HepG2 (cell line): ENCODE results near the gene GON4L. TPM values are rescaled to one million over a fixed set of nuclear protein-coding genes. Genes with fewer than 3 reads are reported as not detected.
A peak's percentile ranks its signal among the peaks of the same experiment; 100 is the strongest.

ENCODE experiments used
- CREB1 ChIP-seq, 2 experiments: fragments of 450-650 bp in 1 of 2; IDR thresholded peaks; 2 replicates each; pipeline ENCODE4 v1.6.1; 2016 to 2017; ENCODE audit warnings: control low read depth in 1 of 2, mild to moderate bottlenecking in 1 of 2, missing compliant biosample characterization in 1 of 2, missing genetic modification characterization in 1 of 2
- ESRRA ChIP-seq: sonication (generic); formaldehyde crosslinking; IDR thresholded peaks from 2 replicates; pipeline ENCODE4 v1.5.1; 2020; ENCODE audit warnings: mild to moderate bottlenecking, low read depth, missing genetic modification reagents
- FOSL2 ChIP-seq: sonication (generic); formaldehyde crosslinking; IDR thresholded peaks from 2 replicates; pipeline ENCODE4 v1.4.0; 2020; ENCODE audit warnings: missing genetic modification reagents
- FOXM1 ChIP-seq: sonication (generic); formaldehyde crosslinking; IDR thresholded peaks from 2 replicates; pipeline ENCODE4 v1.5.0; 2020; ENCODE audit warnings: missing genetic modification reagents
- HOMEZ ChIP-seq: IDR thresholded peaks from 2 replicates; pipeline ENCODE4 v1.6.1; 2016; ENCODE audit warnings: low read depth
- KAT8 ChIP-seq: IDR thresholded peaks from 2 replicates; pipeline ENCODE4 v1.6.1; 2016; ENCODE audit warnings: missing genetic modification reagents, missing compliant biosample characterization
- NFE2 ChIP-seq: sonication (generic); formaldehyde crosslinking; IDR thresholded peaks from 2 replicates; pipeline ENCODE4 v1.4.0; 2020; ENCODE audit warnings: missing genetic modification reagents
- POLR2A ChIP-seq, 2 experiments: IDR thresholded peaks; 2 replicates each; pipeline ENCODE4 v1.6.1; 2011; ENCODE audit warnings: low read depth in 2 of 2, low read length in 2 of 2, mild to moderate bottlenecking in 1 of 2, moderate library complexity in 1 of 2; ENCODE audit not compliant: insufficient read depth in 1 of 2
- SMARCC2 ChIP-seq: fragments of 450-650 bp; IDR thresholded peaks from 2 replicates; pipeline ENCODE4 v1.6.1; 2017; ENCODE audit warnings: antibody characterized with exemption, mild to moderate bottlenecking
- SOX6 ChIP-seq, 2 experiments: fragments of 450-650 bp in 1 of 2; sonication (generic) in 1 of 2; formaldehyde crosslinking in 1 of 2; IDR thresholded peaks; 2 replicates each; pipeline versions ENCODE4 v1.4.0 to v1.6.1; 2017 to 2020; ENCODE audit warnings: antibody characterized with exemption in 1 of 2, mild to moderate bottlenecking in 1 of 2, missing genetic modification reagents in 1 of 2
- TFE3 ChIP-seq: IDR thresholded peaks from 2 replicates; pipeline ENCODE4 v1.6.1; 2016
- ZBED4 ChIP-seq: sonication (generic); formaldehyde crosslinking; IDR thresholded peaks from 2 replicates; pipeline ENCODE4 v1.4.0; 2020; ENCODE audit warnings: missing genetic modification reagents, borderline replicate concordance
- ZEB1 ChIP-seq: IDR thresholded peaks from 2 replicates; pipeline ENCODE4 v1.6.1; 2012; ENCODE audit warnings: mild to moderate bottlenecking, low read depth, inconsistent platforms; ENCODE audit not compliant: insufficient replicate concordance
- ZMYM2 ChIP-seq: sonication (generic); formaldehyde crosslinking; IDR thresholded peaks from 2 replicates; pipeline ENCODE4 v1.8.0; 2022; ENCODE audit warnings: mild to moderate bottlenecking, missing genetic modification reagents
- ZNF687 ChIP-seq: sonication (generic); formaldehyde crosslinking; IDR thresholded peaks from 2 replicates; pipeline ENCODE4 v1.5.1; 2020; ENCODE audit warnings: mild to moderate bottlenecking, missing genetic modification reagents, moderate library complexity
- ZNF747 ChIP-seq: sonication (generic); formaldehyde crosslinking; IDR thresholded peaks from 2 replicates; pipeline ENCODE4 v1.8.1; 2023; ENCODE audit warnings: missing genetic modification reagents, mild to moderate bottlenecking, borderline replicate concordance
- ZNF768 ChIP-seq: sonication (generic); formaldehyde crosslinking; IDR thresholded peaks from 2 replicates; pipeline ENCODE4 v1.4.0; 2020; ENCODE audit warnings: missing genetic modification reagents
- ZNF83 ChIP-seq: sonication (generic); formaldehyde crosslinking; IDR thresholded peaks from 2 replicates; pipeline ENCODE4 v1.4.0; 2020; ENCODE audit warnings: missing genetic modification reagents, mild to moderate bottlenecking, borderline replicate concordance
- polyA plus RNA-seq, 8 experiments: library from polyadenylated mRNA; depleted of rRNA in 3 of 8; stranded (reverse) in 7 of 8; unstranded in 1 of 8; fragments of >200 nt; fragmentation: Illumina TruSeq in 4 of 8; extraction: Trizol in 4 of 8; gene quantifications; 2 replicates each; pipeline versions ENCODE4 v1.2.1 to v1.2.3, GENCODE V29; 2011 to 2016; ENCODE audit warnings: low read depth in 4 of 8, missing spikeins in 1 of 8, mixed read lengths in 1 of 8; ENCODE audit not compliant: insufficient read depth in 1 of 8
- total RNA-seq, 5 experiments: library from RNA; depleted of rRNA; stranded (reverse); fragments of >200 nt; fragmentation: Illumina TruSeq; extraction: Trizol; gene quantifications; 2 replicates each; pipeline ENCODE4 v1.2.3, GENCODE V29; 2016; ENCODE audit warnings: low read depth in 1 of 5

The GON4L gene
- total and polyA plus RNA-seq, 2 of the 13 experiments (the other 11 are each of a cell fraction or from before 2014, with no cell fraction given), result 14.6 to 19.6 TPM

- TF ChIP-seq ZNF687 (CRISPR knock-in tag) (peak; percentile 38), SMARCC2 (no peak), HOMEZ (no peak), FOSL2 (no peak), NFE2 (no peak), KAT8 (CRISPR knock-in tag) (no peak), FOXM1 (CRISPR knock-in tag) (no peak), CREB1 (IDR thresholded peaks at IDR 0.05) (peak; percentile 56), CREB1 (CRISPR knock-in tag; IDR thresholded peaks at IDR 0.05) (0 out of 2 replicates have a peak, but pooled peaks have one; percentile 16), ZEB1 (no peak), SOX6 (IDR thresholded peaks at IDR 0.05) (no peak), SOX6 (CRISPR knock-in tag; IDR thresholded peaks at IDR 0.05) (peak; percentile 18; the same call in 1 of the 2 replicates), POLR2A (IDR thresholded peaks at IDR 0.05; ENCODE audit: insufficient read depth in 1 of 2, low read depth in 2 of 2, low read length in 2 of 2) (no peak), ZNF747 (CRISPR knock-in tag) (no peak), ESRRA (no peak), ZNF768 (CRISPR knock-in tag) (no peak), ZNF83 (CRISPR knock-in tag) (no peak), ZMYM2 (CRISPR knock-in tag) (no peak), TFE3 (CRISPR knock-in tag) (no peak), ZBED4 (CRISPR knock-in tag) (no peak)
Measured at GRCh38 chr1:155859881-155860871, 3.2 kb upstream of the GON4L start (continued).
